ENCODE results near the gene HCAR2. TPM values are rescaled to one million over a fixed set of nuclear protein-coding genes. Genes with fewer than 3 reads are reported as not detected.
A peak's percentile ranks its signal among the peaks of the same experiment; 100 is the strongest.

The HCAR2 gene
- total and polyA plus RNA-seq, 2 of the 13 experiments (the other 11 are each of a cell fraction or from before 2014, with no cell fraction given) = 0.09 to 5.6 TPM

- TF ChIP-seq ZNF503 (CRISPR knock-in tag; IDR thresholded peaks at IDR 0.05) = no peak; the same call in 1 of the 2 replicates
- TF ChIP-seq TEAD3 (CRISPR knock-in tag; optimal IDR thresholded peaks at IDR 0.05; ENCODE audit: borderline replicate concordance) = peak; percentile 96
- TF ChIP-seq GABPA (IDR thresholded peaks at IDR 0.05; ENCODE audit: low read depth, low read length) = no peak
- peak; percentile 82 for TF ChIP-seq GABPA (CRISPR knock-in tag; IDR thresholded peaks at IDR 0.05; ENCODE audit: low read depth)
- no peak for TF ChIP-seq SMYD3 (CRISPR knock-in tag; IDR thresholded peaks at IDR 0.05)
- TF ChIP-seq GATA4 (IDR thresholded peaks at IDR 0.05; ENCODE audit: borderline replicate concordance, low read depth) = peak; percentile 30; the same call in 1 of the 2 replicates
- peak; percentile 91 for TF ChIP-seq ELF3 (CRISPR knock-in tag; IDR thresholded peaks at IDR 0.05)
- no peak for TF ChIP-seq FOXP1 (IDR thresholded peaks at IDR 0.05)
- 0 out of 2 replicates have a peak, but pooled peaks have one; percentile 25 for TF ChIP-seq FOXP1 (CRISPR knock-in tag; IDR thresholded peaks at IDR 0.05)
- peak; percentile 14 for TF ChIP-seq YY1 (IDR thresholded peaks at IDR 0.05; ENCODE audit: insufficient read depth, insufficient replicate concordance, low read depth, low read length)
- peak; percentile 60; the same call in 1 of the 2 replicates for TF ChIP-seq CREM (IDR thresholded peaks at IDR 0.05)
- TF ChIP-seq CREM (CRISPR knock-in tag; IDR thresholded peaks at IDR 0.05) = no peak
- TF ChIP-seq HHEX (CRISPR knock-in tag; IDR thresholded peaks at IDR 0.05) = 0 out of 2 replicates have a peak, but pooled peaks have one; percentile 21
- peak; percentile 27; the same call in 1 of the 2 replicates for TF ChIP-seq GMEB1 (CRISPR knock-in tag; IDR thresholded peaks at IDR 0.05; ENCODE audit: borderline replicate concordance)
- no peak for TF ChIP-seq ZNF10 (CRISPR knock-in tag; IDR thresholded peaks at IDR 0.05; ENCODE audit: borderline replicate concordance, low read depth)
- TF ChIP-seq ESRRA (CRISPR knock-in tag; IDR thresholded peaks at IDR 0.05; ENCODE audit: low read depth) = peak; percentile 66; the same call in 1 of the 2 replicates
- peak; percentile 45 for TF ChIP-seq NR2F6 (IDR thresholded peaks at IDR 0.05)
- TF ChIP-seq NR2F6 (CRISPR knock-in tag; IDR thresholded peaks at IDR 0.05) = peak; percentile 68
- TF ChIP-seq TFDP1 (CRISPR knock-in tag; IDR thresholded peaks at IDR 0.05; ENCODE audit: borderline replicate concordance) = no peak; the same call in 1 of the 2 replicates
- no peak for TF ChIP-seq EEA1 (CRISPR knock-in tag; IDR thresholded peaks at IDR 0.05; ENCODE audit: borderline replicate concordance)
- TF ChIP-seq ZNF335 (CRISPR knock-in tag; IDR thresholded peaks at IDR 0.05) = no peak
- no peak for TF ChIP-seq ZNF780A (CRISPR knock-in tag; IDR thresholded peaks at IDR 0.05)
- TF ChIP-seq TBX2 (CRISPR knock-in tag; IDR thresholded peaks at IDR 0.05; ENCODE audit: borderline replicate concordance) = peak; percentile 68; the same call in 1 of the 2 replicates
- TF ChIP-seq KLF9 (CRISPR knock-in tag; IDR thresholded peaks at IDR 0.05; ENCODE audit: low read depth) = no peak
- TF ChIP-seq ZNF510 (CRISPR knock-in tag; IDR thresholded peaks at IDR 0.05; ENCODE audit: low read depth) = no peak
- TF ChIP-seq ELF1 (CRISPR knock-in tag; IDR thresholded peaks at IDR 0.05) = no peak
- TF ChIP-seq RBAK (CRISPR knock-in tag; IDR thresholded peaks at IDR 0.05) = peak; percentile 25; the same call in 1 of the 2 replicates
These were observed 17.9 kb upstream of the HCAR2 start (continued) for GRCh38 chr12:122721057-122721545.
